Measurements from ENCODE around the gene NDUFC2. TPM values are rescaled to one million over a fixed set of nuclear protein-coding genes. Genes with fewer than 3 reads are reported as not detected.
"Not testable (repeated sequence)": the region's sequence is repeated elsewhere in the genome, so short reads cannot be mapped to it uniquely, and the experiment has no call there.

Gene NDUFC2
- total and polyA plus RNA-seq, 9 donors, result 140 to 207 (median 171) TPM

DNA sequence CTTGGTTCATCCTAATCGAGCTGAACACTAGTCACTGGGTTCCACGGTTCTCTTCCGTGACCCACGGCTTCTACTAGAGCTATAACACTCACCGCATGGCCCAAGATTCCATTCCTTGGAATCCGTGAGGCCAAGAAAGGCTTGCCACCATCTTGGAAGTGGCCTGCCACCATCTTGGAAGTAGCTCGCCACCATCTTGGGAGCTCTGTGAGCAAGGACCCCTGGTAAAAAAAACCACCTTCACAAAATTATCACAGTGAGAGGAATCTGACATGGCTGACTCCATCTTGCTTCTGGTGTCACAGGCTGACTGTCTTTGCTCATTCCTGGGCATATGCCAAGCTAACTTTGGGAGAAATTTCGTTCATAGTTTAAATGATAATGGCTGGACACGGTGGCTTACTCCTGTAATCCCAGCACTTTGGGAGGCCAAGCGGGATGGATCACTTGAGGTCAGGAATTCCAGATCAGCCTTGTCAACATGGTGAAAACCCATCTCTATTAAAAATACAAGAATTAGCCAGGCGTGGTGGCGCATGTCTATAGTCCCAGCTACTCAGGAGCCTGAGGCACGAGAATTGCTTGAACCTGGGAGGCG lies 37.7 kb downstream of the NDUFC2 start:
- Histone ChIP-seq H3K36me3 (ENCODE audit: control insufficient read depth, insufficient read depth, low read length) (no peaks in the 10 kb centered on the region), H3K4me1 (ENCODE audit: control insufficient read depth, insufficient read depth, low read length) (peaks cover 51% of the 10 kb centered on the region), H3K27me3 (ENCODE audit: control insufficient read depth, insufficient read depth, low read length) (no peaks in the 10 kb centered on the region), H3K27ac (ENCODE audit: low read length) (no peak overlapping the region), H3K9me3 (replicated peaks; ENCODE audit: control insufficient read depth, low read depth, low read length) (no peaks in the 10 kb centered on the region), H3K4me3 (ENCODE audit: low read length) (no peak overlapping the region)
- WGBS (ENCODE audit: insufficient coverage), result 85% methylated on average over 8 of the region's 14 CpGs
- peak; percentile 51 for DNase-seq

DNA sequence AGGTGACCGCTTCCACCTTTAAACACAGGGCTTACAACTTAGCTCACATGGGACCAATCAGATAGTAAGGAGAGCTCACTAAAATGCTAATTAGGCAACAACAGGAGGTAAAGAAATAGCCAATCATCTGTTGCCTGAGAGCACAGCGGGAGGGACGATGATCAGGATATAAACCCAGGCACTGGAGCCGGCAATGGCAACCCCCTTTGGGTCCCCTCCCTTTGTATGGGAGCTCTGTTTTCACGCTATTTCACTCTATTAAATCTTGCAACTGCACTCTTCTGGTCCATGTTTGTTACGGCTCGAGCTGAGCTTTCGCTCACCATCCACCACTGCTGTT lies 38.3 kb downstream of the NDUFC2 start:
- not testable (repeated sequence) for H3K27me3 ChIP-seq (ENCODE audit: control insufficient read depth, insufficient read depth, low read length); H3K4me3 ChIP-seq (ENCODE audit: low read length); DNase-seq; H3K36me3 ChIP-seq (ENCODE audit: control insufficient read depth, insufficient read depth, low read length); H3K9me3 ChIP-seq (replicated peaks; ENCODE audit: control insufficient read depth, low read depth, low read length); H3K27ac ChIP-seq (ENCODE audit: low read length)
- peaks cover 49% of the 10 kb centered on the region for H3K4me1 ChIP-seq (ENCODE audit: control insufficient read depth, insufficient read depth, low read length)
- WGBS (ENCODE audit: insufficient coverage), result 86% methylated on average over 7 of the region's 8 CpGs

DNA sequence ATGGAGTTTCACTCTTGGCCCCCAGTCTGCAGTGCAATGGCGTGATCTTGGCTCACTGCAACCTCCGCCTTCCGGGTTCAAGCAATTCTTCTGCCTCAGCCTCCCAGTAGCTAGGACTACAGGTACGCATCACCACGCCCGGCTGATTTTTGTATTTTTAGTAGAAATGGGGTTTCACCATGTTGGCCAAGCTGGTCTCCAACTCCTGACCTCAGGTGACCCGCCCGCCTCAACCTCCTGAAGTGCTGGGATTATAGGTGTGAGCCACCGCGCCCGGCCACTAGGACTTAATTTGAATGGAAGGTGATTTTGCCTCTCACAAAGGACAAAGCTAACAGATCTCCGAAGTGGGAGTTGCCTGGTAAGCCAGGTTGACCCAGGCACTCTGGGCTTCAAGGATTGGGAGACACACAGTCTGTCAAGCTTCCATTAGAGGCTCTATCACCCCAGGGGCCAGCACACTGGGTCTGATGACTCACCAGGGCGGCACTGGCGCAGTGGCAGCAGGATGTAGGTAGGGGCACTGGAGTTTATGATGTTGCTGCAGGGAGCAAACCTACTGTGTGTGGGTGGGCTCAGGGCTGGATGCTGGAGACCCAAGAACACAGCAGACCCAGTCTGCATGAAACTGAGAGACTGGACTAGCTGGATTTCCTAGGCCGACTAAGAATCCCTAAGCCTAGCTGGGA lies 38.8 kb downstream of the NDUFC2 start:
- DNase-seq, result no peak
- H3K4me1 ChIP-seq (ENCODE audit: control insufficient read depth, insufficient read depth, low read length), result peaks cover 45% of the 10 kb centered on the region
- WGBS (ENCODE audit: insufficient coverage), result 98% methylated on average over 8 of the region's 15 CpGs
- H3K4me3 ChIP-seq (ENCODE audit: low read length), result no peak overlapping the region
- H3K27ac ChIP-seq (ENCODE audit: low read length), result no peak overlapping the region
- no peaks in the 10 kb centered on the region for H3K36me3 ChIP-seq (ENCODE audit: control insufficient read depth, insufficient read depth, low read length)
- no peaks in the 10 kb centered on the region for H3K27me3 ChIP-seq (ENCODE audit: control insufficient read depth, insufficient read depth, low read length)
- no peaks in the 10 kb centered on the region for H3K9me3 ChIP-seq (replicated peaks; ENCODE audit: control insufficient read depth, low read depth, low read length)

DNA sequence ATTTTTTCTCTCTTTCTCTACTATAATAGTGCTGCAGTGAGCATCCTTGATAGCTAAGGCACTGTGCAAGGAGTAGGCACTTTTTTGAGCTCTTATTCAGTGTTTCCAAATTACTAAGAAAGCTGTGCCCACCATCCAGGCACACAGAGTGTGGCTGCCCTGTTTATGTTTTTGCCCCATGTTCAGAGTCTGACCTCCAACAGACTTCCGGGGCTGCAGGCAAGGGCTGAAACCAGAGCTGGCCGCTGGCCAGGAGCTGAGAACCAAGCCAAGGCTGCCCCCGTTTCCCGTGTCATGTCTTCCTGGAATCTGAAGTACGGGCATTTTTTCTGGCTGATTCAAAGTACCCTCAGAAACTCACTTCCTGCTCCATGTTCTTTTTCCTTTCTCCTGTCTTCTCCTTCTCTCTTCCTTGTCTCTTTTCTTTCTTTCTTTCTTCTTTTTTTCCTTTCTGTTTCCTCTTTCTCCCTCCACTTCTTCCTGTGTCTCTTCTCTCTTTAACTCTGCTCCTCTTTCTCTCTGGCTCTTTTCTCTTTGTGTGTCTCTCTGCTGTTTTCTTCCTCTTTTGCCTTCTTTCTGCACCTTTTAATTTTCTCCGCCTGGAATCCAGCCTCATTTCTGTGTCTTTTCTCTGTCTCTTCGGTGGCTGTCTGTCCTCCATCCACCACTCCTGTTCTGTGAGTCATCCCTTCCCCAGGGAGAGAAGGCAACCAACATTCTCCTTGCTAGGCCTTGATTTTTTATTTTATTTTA lies 39.6 kb downstream of the NDUFC2 start:
- H3K27ac ChIP-seq (ENCODE audit: low read length), result peak overlapping the region; percentile 64
- no peaks in the 10 kb centered on the region for H3K36me3 ChIP-seq (ENCODE audit: control insufficient read depth, insufficient read depth, low read length)
- peaks cover 38% of the 10 kb centered on the region for H3K4me1 ChIP-seq (ENCODE audit: control insufficient read depth, insufficient read depth, low read length)
- no peaks in the 10 kb centered on the region for H3K27me3 ChIP-seq (ENCODE audit: control insufficient read depth, insufficient read depth, low read length)
- H3K9me3 ChIP-seq (replicated peaks; ENCODE audit: control insufficient read depth, low read depth, low read length), result no peaks in the 10 kb centered on the region
- DNase-seq, result peak; percentile 71
- WGBS (ENCODE audit: insufficient coverage), result 16% methylated on average over 7 of the region's 7 CpGs
- H3K4me3 ChIP-seq (ENCODE audit: low read length), result no peak overlapping the region

DNA sequence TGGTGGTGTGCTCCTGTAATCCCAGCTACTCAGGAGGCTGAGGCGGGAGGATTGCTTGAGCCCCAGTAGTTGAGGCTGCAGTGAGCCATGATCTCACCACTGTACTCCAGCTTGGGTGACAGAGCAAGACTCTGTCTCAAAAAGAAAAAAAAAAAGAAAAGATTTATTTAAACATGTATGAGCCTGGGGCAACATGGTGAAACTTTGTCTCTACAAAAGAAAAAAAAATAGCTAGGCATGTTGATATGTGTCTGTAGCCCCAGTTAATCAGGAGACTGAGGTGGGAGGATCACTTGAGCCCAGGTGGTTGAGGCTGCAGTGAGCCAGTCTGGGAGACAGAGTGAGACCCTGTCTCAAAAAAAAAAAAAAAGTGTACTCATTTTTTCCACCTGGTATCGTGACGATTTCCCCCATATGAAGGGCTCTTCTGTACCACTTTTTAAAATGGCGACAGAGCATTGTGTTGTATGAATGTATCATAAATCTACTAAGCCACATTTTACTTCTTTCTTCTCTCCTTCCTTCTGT lies 40.2 kb downstream of the NDUFC2 start:
- no peak for DNase-seq
- H3K4me1 ChIP-seq (ENCODE audit: control insufficient read depth, insufficient read depth, low read length), result peaks cover 35% of the 10 kb centered on the region
- 100% methylated on average over 1 of the region's 4 CpGs for WGBS (ENCODE audit: insufficient coverage)
- H3K9me3 ChIP-seq (replicated peaks; ENCODE audit: control insufficient read depth, low read depth, low read length), result no peaks in the 10 kb centered on the region
- H3K27ac ChIP-seq (ENCODE audit: low read length), result peak overlapping the region; percentile 64
- H3K36me3 ChIP-seq (ENCODE audit: control insufficient read depth, insufficient read depth, low read length), result no peaks in the 10 kb centered on the region
- H3K4me3 ChIP-seq (ENCODE audit: low read length), result no peak overlapping the region
- no peaks in the 10 kb centered on the region for H3K27me3 ChIP-seq (ENCODE audit: control insufficient read depth, insufficient read depth, low read length)

DNA sequence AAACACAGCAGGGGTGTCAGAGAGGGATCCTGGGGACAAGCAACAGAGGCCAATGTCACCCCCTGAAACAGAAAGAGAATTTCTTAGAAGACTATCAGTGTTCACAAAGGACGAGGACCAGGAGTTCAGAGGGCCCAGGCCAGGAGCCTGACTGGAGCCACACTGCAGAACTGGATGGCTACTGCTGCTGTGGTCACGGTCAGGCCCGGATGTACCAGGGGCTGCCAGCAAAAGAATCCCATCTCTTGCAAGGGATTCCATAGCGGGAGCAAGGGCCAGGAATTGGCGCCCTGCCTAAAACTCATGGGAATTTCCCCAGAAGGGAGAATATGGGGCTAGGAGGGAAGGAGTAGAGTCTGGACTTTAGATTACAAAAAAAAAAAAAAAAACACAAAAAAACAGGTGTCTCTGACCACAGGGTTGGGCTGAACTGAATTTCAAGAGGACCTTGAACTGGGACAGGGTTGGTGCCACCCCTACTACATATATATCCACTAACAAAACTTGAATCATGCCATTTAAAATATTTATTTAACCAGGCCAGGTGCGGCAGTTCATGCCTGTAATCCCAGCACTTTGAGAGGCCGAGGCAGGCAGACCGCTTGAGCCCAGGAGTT lies 40.9 kb downstream of the NDUFC2 start:
- DNase-seq, result peak; percentile 43
- WGBS (ENCODE audit: insufficient coverage), result 90% methylated on average over 3 of the region's 8 CpGs
- Histone ChIP-seq H3K4me3 (ENCODE audit: low read length) (no peak overlapping the region), H3K27ac (ENCODE audit: low read length) (no peak overlapping the region), H3K36me3 (ENCODE audit: control insufficient read depth, insufficient read depth, low read length) (no peaks in the 10 kb centered on the region), H3K27me3 (ENCODE audit: control insufficient read depth, insufficient read depth, low read length) (no peaks in the 10 kb centered on the region), H3K9me3 (replicated peaks; ENCODE audit: control insufficient read depth, low read depth, low read length) (no peaks in the 10 kb centered on the region), H3K4me1 (ENCODE audit: control insufficient read depth, insufficient read depth, low read length) (peaks cover 35% of the 10 kb centered on the region)

DNA sequence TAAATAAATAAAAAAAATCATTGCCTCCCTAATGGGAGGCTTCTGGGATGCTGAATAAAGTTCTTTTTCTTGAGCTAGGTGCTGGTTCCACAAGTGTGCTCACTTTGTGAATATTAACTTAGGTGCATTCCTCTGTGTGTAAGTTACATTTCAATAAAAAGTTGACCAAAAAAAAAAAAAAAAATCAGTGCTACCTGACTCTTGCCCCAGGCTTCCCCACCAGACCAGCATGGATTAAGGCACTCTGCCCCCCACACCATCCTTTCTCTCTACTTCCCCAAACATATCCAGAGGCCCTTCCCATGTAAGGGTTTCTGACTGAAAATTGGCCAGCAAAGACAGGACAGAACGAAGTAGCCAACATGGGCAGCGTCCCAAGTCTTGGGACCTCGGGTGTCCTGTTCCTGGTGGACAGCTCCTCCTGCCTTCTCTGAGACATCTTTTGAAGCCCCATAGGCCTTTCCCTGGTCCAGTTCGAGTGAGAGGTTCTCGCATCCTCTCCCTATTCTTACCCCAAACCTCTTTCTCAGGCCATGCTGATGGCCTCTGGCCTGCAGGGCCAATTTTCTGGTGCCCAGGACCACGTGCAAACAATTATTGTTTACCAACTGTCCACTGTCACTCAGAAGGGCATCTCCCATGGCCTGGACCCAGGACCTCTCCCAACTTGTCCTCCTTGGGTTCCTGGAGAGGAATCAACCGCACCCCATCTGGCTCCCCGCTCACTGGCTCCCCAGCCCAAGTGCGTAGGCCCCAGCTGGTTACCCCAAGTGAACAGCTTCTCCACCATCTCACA lies 41.6 kb downstream of the NDUFC2 start:
- no peaks in the 10 kb centered on the region for H3K27me3 ChIP-seq (ENCODE audit: control insufficient read depth, insufficient read depth, low read length)
- H3K4me3 ChIP-seq (ENCODE audit: low read length), result no peak overlapping the region
- H3K36me3 ChIP-seq (ENCODE audit: control insufficient read depth, insufficient read depth, low read length), result no peaks in the 10 kb centered on the region
- H3K27ac ChIP-seq (ENCODE audit: low read length), result no peak overlapping the region
- H3K4me1 ChIP-seq (ENCODE audit: control insufficient read depth, insufficient read depth, low read length), result peaks cover 33% of the 10 kb centered on the region
- no peak for DNase-seq
- H3K9me3 ChIP-seq (replicated peaks; ENCODE audit: control insufficient read depth, low read depth, low read length), result no peaks in the 10 kb centered on the region
- 87% methylated on average over 9 of the region's 9 CpGs for WGBS (ENCODE audit: insufficient coverage)

DNA sequence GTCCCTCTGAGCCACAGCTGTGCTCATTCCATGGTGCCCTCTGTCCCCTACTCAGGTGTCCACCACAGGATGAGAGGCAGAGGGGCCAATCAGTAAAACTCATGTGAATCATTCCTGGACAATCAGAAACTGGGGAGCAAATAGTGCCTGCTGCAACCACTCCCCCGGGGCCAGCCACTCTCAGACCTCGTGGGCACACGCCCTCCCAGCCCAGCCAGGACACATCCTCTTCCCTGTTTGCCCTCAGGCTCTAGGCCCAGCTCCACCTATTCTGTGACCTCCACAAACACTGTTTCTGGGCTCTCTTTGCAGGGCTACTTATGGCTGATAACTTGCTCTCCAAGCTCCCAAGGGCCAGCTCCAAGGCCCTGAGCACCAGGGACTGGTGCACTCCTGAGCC lies 42.6 kb downstream of the NDUFC2 start:
- Histone ChIP-seq H3K4me1 (ENCODE audit: control insufficient read depth, insufficient read depth, low read length) (peaks cover 34% of the 10 kb centered on the region), H3K36me3 (ENCODE audit: control insufficient read depth, insufficient read depth, low read length) (no peaks in the 10 kb centered on the region), H3K27ac (ENCODE audit: low read length) (no peak overlapping the region), H3K4me3 (ENCODE audit: low read length) (no peak overlapping the region), H3K27me3 (ENCODE audit: control insufficient read depth, insufficient read depth, low read length) (no peaks in the 10 kb centered on the region), H3K9me3 (replicated peaks; ENCODE audit: control insufficient read depth, low read depth, low read length) (no peaks in the 10 kb centered on the region)
- no peak for DNase-seq
- WGBS (ENCODE audit: insufficient coverage), result 73% methylated on average over 3 of the region's 3 CpGs

DNA sequence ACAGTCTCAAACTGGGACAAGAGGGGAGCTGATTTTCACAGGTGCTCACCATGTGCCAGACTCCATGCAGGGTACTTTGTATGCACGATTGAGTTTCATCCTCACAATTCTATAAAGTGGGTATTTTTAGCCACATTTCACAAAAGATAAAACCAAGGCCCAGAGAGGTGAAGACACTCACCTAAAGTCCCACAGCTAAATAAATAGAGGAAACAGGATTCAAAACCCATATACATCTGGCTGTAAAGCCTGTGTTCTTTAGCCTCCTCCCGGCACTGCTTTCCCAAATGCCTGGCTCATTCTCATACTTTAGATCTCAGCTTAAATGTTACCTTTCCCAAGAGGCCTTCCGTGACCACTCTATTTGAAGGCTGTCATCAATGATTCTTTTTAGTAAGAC lies 43.3 kb downstream of the NDUFC2 start:
- WGBS (ENCODE audit: insufficient coverage), result 58% methylated on average over 2 of the region's 3 CpGs

More for the DNA sequence above, 43.3 kb downstream of the NDUFC2 start:
- Histone ChIP-seq H3K4me3 (ENCODE audit: low read length) (no peak overlapping the region), H3K4me1 (ENCODE audit: control insufficient read depth, insufficient read depth, low read length) (peaks cover 37% of the 10 kb centered on the region), H3K27ac (ENCODE audit: low read length) (no peak overlapping the region), H3K9me3 (replicated peaks; ENCODE audit: control insufficient read depth, low read depth, low read length) (no peaks in the 10 kb centered on the region), H3K27me3 (ENCODE audit: control insufficient read depth, insufficient read depth, low read length) (no peaks in the 10 kb centered on the region), H3K36me3 (ENCODE audit: control insufficient read depth, insufficient read depth, low read length) (no peaks in the 10 kb centered on the region)
- DNase-seq, result no peak

All from muscle of leg (tissue), 11 donors.